GM19043 (cell line): ENCODE results near the gene MSH3.
A peak's percentile ranks its signal among the peaks of the same experiment; 100 is the strongest.

Experiments used
- ATAC-seq: cut with Tn5 transposase; IDR thresholded peaks from one replicate; pipeline ENCODE4 v1.9.1; 2021; ENCODE audit warnings: low read depth; ENCODE audit not compliant: unreplicated experiment

Gene MSH3

GRCh38 chr5:80654391-80655230 is at the start of gene MSH3, which contains the start of gene DHFR:
Gene MSH3 (plus strand): TSS chr5:80654652. CDS start chr5:80654728, 76 bp downstream.
Gene DHFR (minus strand): TSS chr5:80654983. CDS start chr5:80654489, 494 bp downstream.
- ATAC-seq: peak; percentile 26

DNA sequence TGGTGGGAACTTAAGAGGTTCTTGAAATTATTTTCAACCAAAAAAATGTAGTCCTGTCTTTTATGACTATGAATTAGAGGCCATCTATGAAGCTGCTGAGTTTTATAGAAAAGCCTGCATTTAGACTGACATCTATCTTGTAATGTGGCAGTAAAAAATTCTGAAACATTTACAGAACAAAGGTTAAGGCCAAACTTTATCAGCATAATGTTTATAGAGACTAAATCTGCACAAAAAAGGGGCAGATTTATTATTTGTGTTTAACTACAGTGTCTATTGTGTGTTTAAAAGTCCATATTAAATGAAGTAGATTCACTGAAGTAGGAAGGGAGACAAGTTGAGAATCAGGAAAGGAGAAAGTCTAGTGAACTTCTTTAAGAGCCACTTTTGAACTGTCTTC is 47.1 kb upstream of the MSH3 start:
- no peak for ATAC-seq

DNA sequence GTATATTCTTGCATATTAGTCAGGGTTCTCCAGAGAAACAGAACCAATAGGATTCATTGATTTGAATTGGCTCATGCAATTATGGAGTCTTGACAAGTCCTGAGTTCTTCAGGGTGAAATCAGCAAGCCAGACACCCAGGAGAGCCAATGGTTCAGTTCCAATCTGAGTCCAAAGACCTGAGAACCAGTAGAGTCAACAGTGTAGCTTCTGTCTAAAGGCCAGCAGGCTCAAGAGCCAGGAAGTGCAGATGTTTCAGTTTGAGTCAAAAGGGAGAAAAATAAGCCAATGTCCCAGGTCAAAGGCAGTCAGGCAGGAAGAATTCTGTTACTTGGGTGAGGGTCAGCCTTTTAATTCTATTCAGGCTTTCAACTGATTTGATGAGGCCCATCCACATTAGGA is 46.6 kb upstream of the MSH3 start:
- peak; percentile 83 for ATAC-seq

DNA sequence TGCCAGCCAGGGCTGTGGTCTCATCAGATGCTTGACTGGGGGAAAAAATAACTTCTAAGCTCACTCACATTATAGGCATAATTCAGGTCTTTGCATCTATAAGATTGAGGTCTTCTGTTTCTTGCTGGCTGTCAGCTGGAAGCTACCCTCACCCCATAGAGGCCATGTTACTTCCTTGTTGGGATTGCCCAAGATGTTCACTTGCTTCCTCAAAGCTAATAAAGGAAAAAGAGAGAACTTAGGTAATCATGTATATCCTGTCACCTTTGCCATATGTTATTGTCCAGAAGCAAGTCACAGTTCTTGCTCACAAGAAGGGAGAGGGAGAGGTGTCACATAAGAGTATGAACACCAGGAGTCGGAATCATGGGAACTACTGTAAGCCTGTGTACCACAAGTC is 45.7 kb upstream of the MSH3 start:
- ATAC-seq: no peak

DNA sequence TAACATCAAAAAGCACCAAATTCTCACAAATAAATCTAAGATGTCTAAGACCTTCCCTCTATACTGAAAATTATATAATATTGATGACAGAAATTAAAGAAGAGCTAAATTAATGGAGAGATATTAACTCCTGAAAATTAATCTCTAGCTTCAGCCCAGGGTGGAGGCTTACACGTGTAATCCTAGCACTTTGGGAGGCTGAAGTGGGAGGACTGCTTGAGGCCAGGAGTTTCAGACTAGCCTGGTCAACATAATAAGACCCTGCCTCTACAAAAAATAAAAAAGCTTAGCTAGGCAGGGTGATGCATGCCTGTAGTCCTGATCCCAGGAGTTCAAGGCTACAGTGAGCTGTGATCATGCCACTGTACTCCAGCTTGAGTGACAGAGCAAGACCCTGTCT is 44.8 kb upstream of the MSH3 start:
- no peak for ATAC-seq

- no peak for ATAC-seq
Observed at GRCh38 chr5:80615266-80615914, 39.1 kb upstream of the MSH3 start.

GRCh38 chr5:80618438-80618837 is 36.0 kb upstream of the MSH3 start:
- ATAC-seq: no peak

GRCh38 chr5:80619086-80619485 is 35.4 kb upstream of the MSH3 start:
- ATAC-seq: no peak

DNA sequence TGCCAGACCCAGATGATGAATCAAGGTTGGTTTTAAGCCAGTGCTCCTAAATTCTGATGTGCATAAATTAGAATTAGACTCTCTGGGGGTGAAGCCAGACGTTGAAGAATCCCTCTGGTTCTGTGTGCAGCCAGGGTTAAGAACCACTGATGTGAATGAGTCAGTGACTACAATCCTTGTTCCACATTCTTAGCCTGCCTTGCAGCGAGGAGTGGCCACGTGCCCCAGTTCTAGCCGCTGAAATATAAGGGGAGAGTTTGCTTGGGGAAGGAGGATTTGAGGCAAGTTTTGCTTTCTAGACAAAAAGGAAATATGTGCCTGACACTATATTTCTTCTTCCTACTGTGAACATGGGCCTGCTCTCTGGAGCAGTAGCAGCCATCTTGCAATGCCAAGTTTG is 34.2 kb upstream of the MSH3 start:
- no peak for ATAC-seq

DNA sequence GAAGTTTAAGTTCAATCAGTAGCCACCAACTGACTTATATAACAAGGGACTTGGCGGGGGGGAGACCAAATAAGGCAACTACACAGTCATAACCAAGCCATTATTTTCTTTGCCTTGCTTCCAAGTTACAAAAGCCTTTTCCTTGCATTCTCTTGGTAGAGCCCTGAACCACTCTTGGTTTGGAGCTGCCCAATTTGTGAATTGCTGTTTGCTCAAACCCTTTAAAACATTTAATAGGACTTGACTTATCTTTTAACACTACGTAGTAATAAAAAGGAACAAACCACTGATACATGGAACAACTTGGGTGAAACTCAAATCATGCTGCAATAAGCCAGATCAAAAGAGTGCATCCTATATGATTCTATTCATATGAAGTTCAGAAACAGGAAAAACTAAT is 31.7 kb upstream of the MSH3 start:
- ATAC-seq: no peak

DNA sequence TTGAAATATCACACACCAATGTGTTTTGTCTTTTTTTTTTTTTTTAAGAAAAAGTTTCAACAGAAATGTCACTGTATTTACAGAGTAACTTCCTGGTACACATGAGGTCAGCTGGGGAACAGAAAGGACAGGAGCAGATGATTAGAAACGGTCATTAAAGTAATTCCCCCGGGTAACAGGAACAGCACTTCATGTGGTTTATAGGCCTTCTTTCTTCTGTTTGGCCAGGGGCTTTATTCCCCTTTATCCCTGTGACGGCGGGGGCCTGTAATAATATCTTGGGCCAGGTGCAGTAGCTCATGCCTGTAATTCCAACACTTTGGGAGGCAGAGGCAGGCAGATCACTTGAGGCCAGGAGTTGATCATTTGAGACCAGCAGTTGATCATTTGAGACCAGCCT is 30.5 kb upstream of the MSH3 start:
- ATAC-seq: no peak

- no peak for ATAC-seq
Observed at GRCh38 chr5:80625230-80625629, 29.2 kb upstream of the MSH3 start.

DNA sequence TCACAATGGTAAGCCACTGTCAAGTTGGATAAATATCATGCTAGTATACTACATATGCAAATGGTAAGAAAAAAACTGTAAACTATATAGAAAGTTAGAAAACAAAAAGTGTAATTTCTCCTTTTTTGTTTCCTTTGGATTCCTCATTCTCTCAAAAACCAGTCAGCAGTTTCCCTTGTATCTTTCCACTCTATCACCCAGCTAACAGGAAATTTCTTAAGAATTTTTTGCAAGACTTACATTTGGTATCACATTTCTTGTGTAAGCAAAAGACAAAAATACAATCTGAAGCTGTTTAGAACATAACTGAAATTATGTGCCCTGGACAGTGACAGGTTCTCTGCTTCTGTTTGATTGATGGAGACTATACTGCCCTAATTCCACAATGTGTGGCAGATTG is 25.2 kb upstream of the MSH3 start:
- ATAC-seq: no peak

DNA sequence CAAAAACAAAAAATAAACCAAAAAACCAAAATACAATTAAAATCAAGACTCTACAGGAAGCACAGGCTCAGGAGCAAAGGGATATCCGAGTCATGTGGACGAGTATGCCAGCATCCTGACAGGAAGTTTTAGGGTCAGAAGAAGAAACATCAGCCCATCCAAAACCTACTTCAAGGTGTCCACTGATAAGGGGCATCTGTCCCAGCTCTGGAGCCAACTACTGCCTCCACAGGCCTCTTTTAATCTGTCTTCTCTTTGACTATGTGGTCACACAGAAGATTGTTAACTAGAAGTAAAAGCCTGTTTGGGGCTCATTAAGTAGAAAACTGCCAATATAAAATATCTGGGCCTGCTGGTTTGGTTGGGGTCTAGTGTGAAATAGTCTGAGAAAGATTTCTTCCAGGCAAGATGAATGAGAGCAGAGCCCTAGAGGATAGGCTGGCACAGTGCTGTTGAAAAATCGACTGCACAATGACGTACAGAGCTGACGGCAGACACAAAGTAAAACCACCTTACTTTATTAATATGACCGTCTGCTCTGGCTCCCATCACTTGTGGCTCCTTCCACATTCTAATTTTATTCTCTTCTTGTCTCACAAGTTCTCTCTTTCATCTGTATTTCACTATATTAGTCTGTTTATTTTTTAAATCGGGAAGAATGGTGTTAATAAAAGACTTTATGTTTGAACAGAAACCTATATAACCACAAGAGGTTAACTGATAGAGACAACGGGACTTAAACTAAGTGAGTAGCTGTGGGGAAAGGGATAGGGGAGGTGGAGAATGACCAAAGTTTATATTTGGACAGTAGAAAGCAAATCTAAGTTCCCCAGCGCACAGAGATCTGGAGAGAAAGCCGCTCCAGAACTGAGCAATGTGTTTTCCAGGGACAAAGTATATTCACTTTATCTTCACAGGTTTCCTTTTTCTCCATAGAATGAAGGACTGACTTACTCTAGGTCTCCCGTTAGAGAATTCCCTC is 22.9 kb upstream of the MSH3 start:
- ATAC-seq: no peak

GRCh38 chr5:80632700-80633099 is 21.8 kb upstream of the MSH3 start:
- ATAC-seq: no peak

- no peak for ATAC-seq
Observed at GRCh38 chr5:80634193-80634592, 20.3 kb upstream of the MSH3 start.

- no peak for ATAC-seq
Observed at GRCh38 chr5:80641353-80641752, 13.1 kb upstream of the MSH3 start.

DNA sequence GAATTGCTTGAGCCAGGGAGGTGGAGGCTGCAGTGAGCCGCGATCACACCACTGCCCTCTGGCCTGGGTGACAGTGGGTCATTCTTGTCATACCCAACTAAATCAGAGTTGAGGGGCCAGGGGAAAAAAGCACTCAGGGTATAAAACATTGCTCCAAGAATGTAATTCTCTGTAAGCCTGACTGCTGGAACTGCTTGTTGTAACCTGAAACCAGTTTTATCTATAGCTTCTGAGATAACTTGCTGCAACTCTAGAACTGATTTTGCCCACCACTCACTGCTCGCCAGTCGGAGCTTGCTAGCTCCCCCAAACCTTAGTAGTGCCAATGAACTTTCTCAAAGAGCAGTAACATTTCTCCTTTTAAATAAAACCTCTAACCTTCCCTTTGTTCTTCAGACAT is 9.6 kb upstream of the MSH3 start:
- no peak for ATAC-seq

DNA sequence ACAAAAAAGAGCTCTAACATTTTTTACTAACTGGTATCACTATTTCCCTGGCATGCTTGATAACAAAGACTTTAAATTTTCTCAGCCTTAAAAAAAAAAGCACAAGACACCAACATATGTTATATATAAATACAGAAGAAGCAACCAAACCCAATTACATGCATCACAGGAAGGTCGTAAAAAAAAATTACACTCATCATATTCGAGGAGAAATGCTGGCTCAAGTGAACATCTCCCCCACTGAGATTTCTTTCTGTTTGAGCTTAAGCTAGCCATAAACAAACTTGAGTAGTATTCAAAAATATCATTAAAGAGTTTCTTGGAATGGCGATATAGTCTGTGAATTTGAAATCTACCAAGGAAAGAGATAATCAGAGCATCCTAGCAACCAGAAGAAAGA is 7.5 kb upstream of the MSH3 start:
- no peak for ATAC-seq

DNA sequence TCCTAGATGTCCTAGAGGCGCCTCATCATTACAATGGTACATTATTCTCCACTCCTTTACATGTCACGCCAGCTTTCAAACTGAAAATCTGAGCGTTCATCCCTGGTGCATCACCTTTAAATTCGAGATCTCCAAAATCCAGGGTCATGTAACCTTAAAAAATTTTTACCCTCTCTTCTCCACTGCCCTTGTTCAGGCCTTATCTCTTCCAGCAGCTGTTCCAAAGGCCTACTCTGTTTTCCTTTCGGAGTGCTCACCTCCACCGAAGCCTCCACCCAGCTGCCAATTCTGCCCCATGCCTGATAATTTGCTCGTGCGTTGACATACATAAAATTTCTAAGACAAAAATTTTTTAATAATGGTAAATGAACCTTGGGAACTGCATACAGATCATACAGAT is 950 bp upstream of the MSH3 start:
- ATAC-seq: no peak

GRCh38 chr5:80654054-80654390 is 430 bp upstream of the MSH3 start:
- ATAC-seq: no peak
